GM12864 (cell line): ENCODE data around the gene AZIN2.

ENCODE experiments used
- DNase-seq: peaks from one replicate; pipeline ENCODE4 v3.0.0-alpha.2; 2011; ENCODE audit warnings: low read depth
- H3K4me3 ChIP-seq: 2 replicates; pipeline ENCODE4 v1.5.1; 2011; ENCODE audit warnings: mild to moderate bottlenecking, low read depth, low read length, control low read depth
- CTCF ChIP-seq: IDR thresholded peaks from 2 replicates; pipeline ENCODE4 v1.5.1; 2011; ENCODE audit warnings: low read depth, mild to moderate bottlenecking, moderate library complexity, low read length, control low read depth, inconsistent platforms; ENCODE audit errors: missing control alignments

Gene AZIN2

GRCh38 chr1:33151116-33151515, 70.2 kb downstream of the AZIN2 start:
- TF ChIP-seq CTCF, result no peak
- H3K4me3 ChIP-seq, result no peak overlapping the region
- DNase-seq, result no peak

- no peak overlapping the region for H3K4me3 ChIP-seq
- no peak for TF ChIP-seq CTCF
- no peak for DNase-seq
Measured at GRCh38 chr1:33152685-33153432, 71.9 kb downstream of the AZIN2 start.

- no peak for TF ChIP-seq CTCF
- no peak overlapping the region for H3K4me3 ChIP-seq
- DNase-seq, result no peak
Measured at GRCh38 chr1:33153650-33154049, 72.7 kb downstream of the AZIN2 start.

GRCh38 chr1:33155877-33156538, 75.1 kb downstream of the AZIN2 start:
- no peak for TF ChIP-seq CTCF
- no peak overlapping the region for H3K4me3 ChIP-seq

GRCh38 chr1:33157131-33157530, 76.2 kb downstream of the AZIN2 start:
- no peak for TF ChIP-seq CTCF
- H3K4me3 ChIP-seq, result no peak overlapping the region
- DNase-seq, result no peak

More at GRCh38 chr1:33155877-33156538, 75.1 kb downstream of the AZIN2 start:
- DNase-seq, result no peak

- no peak overlapping the region for H3K4me3 ChIP-seq
- DNase-seq, result no peak
- no peak for TF ChIP-seq CTCF
Measured at GRCh38 chr1:33158366-33158765, 77.4 kb downstream of the AZIN2 start.
